Smooth muscle cell of the brain vasculature (primary cell): ENCODE results near the gene EXOC3.
A peak's percentile ranks its signal among the peaks of the same experiment; 100 is the strongest.
"Not testable (repeated sequence)": the region's sequence is repeated elsewhere in the genome, so short reads cannot be mapped to it uniquely, and the experiment has no call there.

Source experiments
- DNase-seq: peaks from one replicate; pipeline ENCODE4 v3.0.0-alpha.2; 2012; ENCODE audit warnings: low read depth, low spot score

EXOC3 gene

DNA sequence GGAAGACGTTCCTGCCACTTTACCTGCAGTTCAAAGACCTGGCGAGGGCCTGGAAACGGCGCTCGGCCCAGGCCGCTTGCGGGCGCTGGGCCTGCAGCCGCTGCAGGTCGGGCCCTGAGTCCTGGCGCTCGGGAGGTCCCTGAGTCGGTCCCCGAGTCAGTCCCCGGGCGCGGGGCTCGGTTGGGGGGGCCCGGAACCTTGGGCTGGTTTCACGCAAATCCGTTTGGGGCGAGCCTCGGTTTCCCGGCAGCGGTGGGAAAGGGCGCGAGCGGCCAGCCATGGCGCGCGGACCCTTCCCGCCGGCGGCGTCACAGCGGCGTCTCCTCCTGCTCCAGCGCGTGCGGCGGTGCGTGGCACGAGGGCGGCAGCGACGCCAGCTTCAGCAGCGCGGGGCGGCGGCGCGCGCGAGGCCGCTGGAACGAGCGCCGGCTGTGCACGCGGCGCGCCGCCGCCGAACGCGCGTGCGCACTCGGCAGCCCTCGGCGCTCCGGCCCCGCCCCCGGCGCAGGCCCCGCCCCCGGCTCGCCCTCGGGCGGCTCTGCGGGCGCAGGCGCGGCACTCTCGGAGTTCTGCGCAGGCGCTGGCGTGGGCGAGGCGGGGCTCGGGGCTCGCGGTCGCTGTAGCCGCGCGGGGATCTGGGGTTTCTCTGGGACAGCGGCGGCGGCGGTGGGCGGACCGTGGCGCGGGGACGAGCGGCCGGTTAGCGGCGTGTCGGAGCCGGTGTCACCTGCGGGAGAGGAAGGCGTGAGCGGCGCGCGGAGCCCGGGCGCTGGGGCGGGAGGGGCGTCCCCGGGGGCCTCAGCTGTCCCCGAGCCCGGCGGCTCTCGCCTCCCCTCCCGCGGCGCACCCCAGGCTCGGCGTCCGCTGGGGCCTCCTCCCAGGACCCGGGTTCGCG, 29.9 kb downstream of the EXOC3 start:
- DNase-seq, result peak; percentile 26

DNA sequence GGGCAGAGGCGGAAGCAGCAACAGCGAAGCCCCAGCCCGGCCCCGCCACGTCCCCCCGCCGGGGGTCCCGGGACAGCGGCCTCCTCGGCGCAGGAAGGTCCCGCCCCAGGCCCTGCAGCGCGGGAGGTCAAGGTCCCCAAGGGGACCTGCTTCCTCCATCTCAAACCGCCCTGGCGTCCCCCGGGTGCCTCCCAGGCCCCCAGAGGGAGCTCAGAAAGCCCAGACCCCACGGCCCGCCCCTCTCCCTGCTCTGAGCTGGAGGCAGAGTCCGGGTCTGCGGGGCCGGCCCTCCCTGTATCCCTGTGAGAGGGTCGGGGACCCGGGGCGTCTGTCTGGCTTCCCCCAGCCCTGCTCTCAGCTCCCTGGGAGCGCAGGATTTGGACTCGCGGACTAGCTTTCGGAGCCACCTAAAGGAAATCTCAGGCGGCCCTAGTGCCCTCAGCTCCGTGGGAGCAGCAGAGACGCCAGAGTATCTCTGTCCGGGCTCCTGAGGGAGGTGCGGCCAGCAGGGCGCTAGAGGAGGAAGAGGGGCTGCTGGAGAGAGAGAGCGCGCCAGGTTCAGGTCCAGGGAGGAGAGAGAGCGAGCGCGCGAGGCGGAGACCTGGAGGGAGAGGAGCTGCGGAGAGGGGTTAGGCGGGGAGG, 30.7 kb downstream of the EXOC3 start:
- DNase-seq, result no peak

DNA sequence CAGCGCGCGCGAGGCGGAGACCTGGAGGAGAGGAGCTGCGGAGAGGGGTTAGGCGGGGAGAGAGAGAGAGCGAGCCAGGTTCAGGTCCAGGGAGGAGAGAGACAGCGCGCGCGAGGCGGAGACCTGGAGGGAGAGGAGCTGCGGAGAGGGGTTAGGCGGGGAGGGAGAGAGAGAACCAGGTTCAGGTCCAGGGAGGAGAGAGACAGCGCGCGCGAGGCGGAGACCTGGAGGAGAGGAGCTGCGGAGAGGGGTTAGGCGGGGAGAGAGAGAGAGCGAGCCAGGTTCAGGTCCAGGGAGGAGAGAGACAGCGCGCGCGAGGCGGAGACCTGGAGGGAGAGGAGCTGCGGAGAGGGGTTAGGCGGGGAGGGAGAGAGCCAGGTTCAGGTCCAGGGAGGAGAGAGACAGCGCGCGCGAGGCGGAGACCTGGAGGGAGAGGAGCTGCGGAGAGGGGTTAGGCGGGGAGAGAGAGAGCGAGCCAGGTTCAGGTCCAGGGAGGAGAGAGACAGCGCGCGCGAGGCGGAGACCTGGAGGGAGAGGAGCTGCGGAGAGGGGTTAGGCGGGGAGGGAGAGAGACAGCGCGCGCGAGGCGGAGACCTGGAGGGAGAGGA, 31.4 kb downstream of the EXOC3 start:
- DNase-seq, result not testable (repeated sequence)

DNA sequence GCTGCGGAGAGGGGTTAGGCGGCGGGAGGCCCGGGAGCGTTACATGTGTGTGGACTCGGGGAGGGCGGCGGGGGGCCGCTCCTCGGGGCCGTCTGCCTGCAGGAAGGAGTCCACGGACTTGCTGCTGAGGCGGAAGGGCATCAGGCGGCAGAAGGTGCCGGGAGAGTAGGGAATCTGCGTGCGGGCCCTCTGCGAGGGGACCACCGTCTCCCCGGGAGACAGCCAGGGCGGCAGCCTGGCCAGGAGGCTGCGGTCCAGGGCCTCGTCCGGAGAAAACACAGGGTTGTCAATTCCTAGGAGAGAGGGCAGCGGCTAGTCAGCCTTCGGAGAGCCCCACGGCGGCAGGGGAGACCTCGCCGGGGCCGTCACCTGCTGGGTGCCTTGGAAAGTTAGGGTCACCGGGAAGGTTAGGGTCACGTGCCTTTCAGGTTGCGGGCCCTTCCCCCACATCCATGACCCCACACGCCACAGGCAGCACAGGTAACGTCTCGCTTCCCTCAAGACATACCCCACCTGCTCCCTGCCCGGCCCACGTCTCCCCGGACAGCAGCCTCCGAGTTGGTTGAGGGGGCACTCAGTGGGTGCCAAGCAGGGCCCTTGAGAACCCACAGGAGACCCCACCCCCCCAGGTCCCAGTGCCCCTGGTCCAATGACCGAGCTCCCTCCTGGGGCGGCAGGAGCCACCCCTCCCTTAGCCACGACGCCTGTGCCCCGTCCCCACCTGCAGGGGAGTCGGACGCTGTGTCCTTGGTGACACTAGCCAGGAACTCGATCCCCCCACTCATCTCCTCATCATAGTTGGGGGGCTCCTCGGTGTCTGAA, 32.1 kb downstream of the EXOC3 start:
- no peak for DNase-seq

DNA sequence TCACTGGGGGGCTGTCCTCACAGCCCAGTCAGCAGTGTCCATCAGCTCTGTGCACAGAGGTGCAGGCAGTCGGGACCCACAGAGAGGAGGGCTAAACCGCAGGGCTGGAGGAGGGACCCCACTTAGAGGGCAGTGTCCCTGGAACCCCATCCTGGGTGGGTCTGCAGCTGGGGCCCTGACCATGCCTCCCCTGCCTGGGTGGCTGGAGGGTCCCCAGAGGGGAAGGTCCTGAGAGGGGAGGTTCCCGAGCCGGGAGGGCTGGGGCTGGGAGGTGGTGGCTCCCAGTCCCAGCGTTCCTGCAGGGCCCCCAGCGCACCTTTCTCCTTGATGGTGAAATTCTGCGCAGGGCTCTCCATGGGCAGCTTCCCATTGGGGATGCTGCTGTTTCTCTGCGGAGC, 32.7 kb downstream of the EXOC3 start:
- DNase-seq, result no peak

DNA sequence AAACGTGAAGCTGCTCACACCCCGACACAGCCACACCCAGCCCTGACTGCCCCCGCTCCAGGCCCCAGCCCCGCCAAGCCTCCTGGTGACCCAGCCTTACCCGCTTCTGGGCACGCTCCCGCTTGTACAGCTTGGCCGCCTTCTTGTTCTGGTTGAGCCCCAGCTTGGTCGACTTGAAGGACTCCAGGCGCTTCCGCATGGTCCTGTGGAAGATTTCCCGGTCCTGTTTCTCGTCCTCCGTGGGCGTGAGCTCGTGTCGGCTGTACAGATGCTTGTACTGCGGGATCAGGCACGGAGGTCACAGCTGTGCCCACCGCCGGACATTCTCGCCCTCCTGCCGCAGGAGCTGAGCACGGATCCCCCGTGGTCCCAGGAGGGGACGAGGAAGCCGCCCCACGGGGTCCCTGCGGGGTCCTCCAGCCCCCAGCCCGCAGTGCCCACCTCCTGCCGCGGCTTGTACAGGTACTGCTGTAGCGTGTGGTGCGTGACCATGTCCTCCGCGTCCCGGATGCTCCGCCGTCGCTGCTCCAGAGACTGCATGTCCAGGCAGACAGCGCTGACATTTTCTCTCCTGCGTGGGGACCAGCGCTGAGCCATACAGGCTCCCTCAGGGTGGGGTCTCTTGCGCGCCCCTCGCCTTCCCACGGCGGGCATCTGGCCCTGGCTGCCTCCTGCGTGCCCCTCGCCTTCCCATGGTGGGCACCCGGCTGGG, 33.3 kb downstream of the EXOC3 start:
- no peak for DNase-seq

DNA sequence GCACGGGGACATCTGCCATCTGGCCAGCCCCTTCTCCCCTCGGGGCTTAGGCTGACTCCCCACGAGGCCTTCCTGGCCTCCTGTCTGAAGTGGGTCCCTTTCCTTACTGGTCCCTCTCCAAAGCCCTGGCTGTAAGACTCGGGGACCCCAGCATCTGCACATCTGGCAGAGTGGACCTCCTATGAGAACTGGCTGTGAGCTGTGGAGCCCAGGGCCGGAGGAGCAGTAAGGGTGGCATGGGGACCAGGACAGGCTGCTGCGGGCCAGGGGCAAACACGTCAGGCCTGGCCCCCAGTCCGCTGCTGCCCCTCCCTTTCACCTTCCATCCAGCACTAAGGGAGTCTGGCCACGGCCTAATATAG, 33.8 kb downstream of the EXOC3 start:
- DNase-seq, result no peak

DNA sequence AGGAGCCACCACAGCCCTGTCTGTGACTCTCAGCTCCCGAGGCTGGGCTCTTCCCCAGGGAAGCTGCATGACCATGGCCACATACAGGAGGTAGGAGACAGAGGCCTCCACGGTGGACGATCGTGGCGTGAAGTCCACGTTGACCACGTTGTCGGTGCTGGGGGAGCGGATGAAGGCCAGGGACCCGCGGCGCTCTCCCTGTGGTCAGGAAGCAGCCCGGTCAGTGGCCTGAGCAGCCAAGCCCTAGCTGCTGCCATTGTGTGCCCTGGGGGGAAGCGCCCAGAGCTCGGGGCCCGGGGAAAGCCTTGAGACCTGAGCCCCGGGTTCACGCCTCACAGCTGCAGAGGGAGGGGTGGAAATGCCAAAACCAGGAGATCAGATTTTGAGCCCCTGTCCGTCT, 34.3 kb downstream of the EXOC3 start:
- DNase-seq, result no peak

DNA sequence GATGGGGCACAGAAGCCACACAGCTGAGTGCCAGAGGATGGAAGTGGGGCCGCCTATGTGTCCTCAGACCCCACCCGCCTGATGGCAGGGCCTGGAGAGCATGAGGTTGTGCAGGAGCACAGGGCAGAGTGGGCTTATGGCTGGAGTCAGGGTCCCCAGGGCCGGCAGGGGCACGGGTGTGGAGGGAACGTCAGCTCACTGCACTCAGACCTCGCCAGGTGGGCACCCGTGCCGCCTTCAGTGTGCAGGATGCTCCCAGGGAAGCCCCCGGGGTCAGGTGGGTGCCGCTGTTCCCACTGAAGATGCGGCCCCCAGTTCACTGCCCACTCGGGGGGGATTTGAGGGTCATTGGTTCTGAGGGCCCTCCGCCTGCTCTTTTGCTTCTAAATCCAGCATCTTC, 34.9 kb downstream of the EXOC3 start:
- no peak for DNase-seq

DNA sequence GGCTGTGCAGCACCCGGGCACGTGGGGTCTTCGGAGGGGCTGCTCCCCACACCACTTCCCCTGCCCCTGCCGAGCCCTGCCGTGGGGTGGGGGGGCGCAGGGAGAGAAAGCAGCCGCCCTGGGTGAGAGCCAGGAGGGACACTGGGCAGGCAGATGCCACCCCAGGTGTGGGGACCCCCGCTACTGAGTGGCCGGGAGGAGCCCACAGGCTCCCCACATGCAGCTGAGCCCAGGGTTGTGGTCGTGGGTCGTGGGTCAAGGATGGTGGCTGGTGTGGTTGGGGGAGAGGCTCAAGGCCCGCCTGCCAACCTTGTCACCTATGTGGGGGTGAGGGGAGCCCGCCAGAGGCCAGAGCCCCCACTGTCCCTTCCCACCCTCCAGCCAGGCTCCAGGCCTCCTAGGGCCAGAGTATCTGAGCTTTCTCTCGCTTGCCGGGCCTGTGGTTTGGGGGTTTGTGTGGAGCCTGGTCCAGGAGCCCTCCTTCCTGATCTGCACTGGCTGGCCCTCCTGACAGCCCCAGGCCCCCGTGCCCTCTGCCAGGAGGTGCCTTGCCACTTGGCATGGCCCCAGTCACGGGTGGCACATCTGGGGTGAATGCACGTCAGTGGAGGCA, 35.5 kb downstream of the EXOC3 start:
- DNase-seq, result no peak

DNA sequence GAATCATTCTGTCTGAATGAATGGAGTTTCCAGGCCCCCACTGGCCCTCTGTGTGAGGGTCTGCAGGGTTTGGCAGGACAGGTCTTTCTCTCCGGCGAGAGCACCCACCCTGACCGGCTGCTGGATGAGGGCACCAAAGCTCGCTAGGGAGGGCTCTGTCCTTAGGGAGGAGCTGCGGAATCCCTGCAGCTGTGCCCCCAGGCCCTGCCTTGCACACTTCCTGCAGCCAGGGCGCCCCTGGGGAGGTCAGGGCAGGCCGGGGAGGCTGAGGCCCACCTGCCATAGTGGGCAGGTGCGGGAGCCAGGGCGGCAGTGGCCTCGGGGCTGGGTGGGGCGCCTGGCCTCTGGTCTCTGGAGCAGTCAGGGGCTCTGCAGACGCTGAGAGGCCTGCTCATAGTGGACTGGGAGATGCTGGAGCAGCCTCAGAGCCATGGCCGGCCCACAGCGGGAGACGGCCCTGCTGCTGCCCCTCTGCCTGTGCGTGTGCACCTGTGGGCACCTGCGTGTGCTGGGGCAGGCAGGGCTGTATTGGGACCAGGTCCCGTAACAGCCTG, 36.1 kb downstream of the EXOC3 start:
- no peak for DNase-seq

DNA sequence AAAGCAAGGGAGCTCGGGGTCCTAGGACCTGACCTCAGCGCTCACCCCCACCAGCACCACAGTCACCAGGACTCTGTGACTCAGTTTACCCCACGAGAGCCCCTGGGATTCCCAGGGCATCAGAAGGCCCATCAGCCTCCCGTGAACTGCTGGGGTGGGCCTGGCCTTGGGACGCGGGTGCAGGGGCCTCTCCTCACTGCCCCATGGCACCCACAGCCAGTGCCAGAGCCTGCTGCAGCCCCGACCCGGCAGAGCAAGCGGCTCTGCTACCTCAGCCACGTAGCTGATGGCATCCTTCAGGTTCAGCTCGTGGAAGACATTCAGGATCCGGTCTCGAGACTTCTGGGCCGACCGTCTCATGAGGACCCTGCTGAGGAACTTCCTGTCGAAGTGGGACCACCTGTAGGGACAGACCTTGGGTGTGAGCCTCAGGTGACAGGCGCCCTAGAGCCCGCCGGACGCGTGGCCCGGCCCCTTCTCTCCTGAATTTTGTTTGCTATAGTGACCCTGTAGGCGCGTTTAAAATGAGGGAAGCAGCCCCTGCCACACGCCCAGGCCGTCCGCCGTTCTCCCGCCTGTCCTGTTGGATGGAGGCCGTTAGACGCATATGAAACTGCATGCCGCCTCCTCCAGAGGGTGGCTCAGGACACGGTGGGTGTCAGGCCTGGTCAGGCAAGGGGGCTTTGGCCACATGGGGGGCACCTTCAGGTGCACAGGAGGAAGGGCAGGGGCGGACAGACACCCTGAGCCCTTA, 36.8 kb downstream of the EXOC3 start:
- DNase-seq, result no peak

DNA sequence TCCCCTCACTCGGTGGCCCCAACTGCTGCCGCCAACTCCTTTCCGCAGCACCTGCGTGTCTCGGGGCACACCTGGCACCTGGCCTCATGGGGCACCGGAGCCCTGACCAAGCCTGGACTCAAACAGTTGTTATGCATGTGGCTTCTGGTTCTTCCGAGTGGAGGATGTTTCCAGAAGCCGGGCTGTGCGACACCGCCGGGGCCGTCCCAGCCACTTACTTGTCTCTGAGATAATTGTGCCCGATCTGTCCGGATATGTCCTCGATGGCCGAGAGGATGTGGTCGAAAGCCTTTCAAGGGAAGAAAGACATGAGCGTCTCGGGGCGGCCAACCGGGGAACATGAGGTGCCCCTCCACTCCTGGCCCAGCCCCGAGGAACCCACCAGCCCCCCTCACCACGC, 38.4 kb downstream of the EXOC3 start:
- no peak for DNase-seq

DNA sequence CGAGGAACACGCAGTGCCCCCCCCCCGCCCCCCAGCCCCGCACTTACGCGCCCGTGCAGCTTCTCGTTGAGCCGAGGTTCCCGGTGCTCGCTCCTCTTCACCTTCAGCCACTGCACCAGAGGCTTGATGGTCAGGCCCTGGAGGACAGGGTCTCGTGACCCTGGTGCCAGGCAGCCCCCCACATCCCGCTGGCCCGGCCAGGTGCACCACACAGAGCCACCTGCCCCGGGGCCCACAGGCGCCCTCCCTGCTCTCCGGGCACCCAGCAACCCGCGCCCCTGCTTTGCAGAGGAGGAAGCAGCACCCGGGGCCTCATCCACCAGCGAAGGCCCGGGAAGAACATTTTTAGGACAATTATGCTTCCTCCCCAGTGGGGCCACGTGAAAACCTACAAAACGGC, 39.0 kb downstream of the EXOC3 start:
- no peak for DNase-seq

DNA sequence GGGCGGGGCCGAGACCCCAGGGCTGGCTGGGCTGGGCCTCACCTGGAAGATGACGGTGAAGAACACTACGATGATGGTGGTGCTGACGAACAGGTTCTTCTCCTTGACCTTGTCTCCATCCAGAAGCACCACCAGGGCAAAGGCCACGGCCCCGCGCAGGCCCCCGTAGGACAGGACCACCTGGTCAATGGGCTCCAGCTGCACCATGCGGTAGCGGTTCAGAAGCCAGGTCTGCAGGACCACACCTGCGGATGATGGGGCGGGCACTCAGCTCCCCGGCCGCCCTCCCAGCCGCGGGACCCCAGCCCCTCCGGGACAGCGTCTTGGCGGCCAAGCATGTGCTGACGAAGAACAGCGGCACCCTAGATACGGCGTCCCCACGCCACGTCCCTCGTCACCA, 39.5 kb downstream of the EXOC3 start:
- DNase-seq, result no peak

DNA sequence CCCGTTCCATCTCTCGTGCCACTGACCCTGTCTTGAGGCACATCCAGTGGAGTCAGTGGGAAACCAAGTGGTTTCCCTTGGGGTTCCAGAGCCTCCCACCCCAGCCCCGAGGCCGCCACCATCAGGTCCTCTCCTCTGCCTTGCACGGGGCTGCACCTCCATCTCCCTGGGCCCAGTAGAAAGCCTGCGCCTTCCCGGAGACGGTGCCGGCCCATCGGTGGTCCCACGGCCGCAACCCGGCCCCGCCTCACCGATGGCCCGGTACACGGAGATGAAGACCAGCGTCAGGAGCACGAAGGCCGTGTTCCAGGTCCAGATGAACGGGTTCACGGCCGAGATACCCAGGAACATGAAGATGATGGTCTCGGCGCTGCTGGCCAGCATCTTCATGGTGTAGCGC, 40.0 kb downstream of the EXOC3 start:
- DNase-seq, result no peak

DNA sequence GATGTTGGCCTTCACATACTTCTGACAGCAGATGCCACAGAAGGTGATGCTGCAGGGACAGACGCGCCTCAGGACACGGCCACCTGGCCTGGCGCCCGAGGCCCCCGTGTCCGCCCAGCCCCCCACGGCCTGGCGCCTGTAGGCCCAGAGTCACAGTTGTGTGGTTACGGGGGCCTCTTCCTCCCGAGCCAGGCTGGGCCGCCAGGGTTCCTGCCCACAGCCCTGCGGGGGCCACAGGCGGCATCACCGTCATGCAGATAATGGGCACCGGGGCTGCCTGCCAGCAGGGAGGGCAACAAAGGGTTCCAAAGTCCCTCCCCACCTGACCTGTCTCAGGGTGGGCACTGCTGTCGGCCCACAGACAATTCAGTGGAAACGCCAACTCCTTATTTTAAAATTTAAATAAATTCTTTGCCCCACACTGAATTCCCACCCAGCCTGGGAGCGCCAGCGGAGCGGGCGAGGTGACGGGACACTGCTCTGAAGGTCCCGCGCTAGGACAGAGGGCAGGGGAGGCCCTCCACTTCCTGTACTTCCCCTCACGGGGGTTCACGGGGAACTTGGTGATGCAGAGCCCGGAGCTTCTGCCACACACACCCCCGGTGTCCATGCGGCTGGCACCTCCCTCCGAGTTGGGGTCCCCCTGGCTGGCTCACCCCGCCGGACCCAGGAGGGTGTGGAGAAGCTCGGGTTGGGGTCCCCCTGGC, 40.6 kb downstream of the EXOC3 start:
- DNase-seq, result no peak

DNA sequence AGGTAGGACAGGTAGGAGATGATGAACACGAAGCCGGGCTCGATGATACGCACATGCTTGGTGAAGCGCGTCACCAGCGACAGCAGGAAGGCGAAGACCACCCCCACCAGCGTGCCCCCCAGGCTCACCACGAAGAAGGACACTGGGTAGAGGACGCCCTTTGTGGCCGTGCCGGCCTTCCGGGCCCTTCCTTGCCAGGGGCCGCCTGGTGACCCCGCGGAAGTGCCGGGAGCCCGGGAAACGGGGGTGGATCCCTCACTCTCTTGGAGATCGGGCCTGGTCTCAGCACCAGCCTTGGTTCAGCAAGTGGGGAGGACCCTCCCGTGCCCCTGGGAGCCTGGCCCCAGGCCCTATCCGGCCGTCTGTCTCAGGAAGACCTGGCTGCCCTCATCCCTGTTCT, 41.6 kb downstream of the EXOC3 start:
- no peak for DNase-seq
